NCI-H1694 treated with DMSO at 0.1 percent for 48 hours (cell line): ENCODE results near the gene DNAJA4.
"Not testable (repeated sequence)": the region's sequence is repeated elsewhere in the genome, so short reads cannot be mapped to it uniquely, and the experiment has no call there.

Experiments
- DNase-seq: peaks from one replicate; lab custom pipeline; 2025; lab: John Stamatoyannopoulos, UW

The DNAJA4 gene

DNA sequence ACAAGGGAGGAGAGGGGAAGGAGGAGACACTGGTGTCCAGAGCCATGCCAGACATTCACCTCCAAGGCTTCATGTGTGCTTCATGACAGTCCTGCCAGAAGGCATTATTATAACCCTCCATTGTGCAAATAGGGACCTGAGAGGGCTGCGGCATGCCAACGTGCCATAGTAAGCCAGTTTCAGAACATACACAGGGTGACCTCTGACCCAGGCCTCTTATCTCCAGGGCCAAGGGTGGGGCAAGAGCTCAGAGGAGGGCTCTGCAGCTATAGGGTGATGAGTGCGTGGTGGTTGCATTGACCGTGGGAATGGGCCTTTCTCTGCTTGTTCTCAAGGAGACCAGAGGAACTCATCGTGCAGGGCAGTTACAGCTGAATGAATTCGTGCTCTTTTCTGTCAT lies 20.3 kb upstream of the DNAJA4 start:
- no peak for DNase-seq

DNA sequence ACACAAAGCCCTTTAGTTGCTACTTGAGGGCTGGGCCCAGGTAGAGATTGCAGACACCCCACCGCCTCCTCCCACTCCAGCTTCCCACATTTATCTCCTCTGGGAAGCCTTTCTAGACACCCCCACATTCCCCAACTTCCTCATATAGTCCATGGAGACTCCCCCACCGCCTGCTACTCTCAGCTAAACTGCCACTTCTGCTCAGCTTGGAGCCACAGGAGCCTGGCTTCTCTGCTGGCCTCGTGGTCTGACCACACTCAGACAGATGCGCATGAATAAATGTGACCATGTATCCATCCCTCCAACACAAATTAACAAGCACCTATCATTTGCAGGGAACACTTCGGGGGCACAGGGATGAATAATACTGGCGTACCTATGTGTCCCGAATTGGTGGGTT lies 19.5 kb upstream of the DNAJA4 start:
- no peak for DNase-seq

DNA sequence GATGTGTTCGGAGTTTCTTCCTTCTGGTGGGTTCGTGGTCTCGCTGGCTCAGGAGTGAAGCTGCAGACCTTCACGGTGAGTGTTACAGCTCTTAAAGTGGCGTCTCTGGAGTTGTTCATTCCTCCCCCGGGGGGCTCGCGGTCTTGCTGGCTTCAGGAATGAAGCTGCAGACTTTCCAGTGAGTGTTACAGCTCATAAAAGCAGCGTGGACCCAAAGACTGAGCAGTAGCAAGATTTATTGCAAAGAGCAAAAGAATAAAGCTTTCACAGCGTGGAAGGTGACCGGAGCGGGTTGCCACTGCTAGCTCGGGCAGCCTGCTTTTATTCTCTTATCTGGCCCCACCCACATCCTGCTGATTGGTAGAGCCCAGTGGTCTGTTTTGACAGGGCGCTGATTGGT lies 19.0 kb upstream of the DNAJA4 start:
- not testable (repeated sequence) for DNase-seq

DNA sequence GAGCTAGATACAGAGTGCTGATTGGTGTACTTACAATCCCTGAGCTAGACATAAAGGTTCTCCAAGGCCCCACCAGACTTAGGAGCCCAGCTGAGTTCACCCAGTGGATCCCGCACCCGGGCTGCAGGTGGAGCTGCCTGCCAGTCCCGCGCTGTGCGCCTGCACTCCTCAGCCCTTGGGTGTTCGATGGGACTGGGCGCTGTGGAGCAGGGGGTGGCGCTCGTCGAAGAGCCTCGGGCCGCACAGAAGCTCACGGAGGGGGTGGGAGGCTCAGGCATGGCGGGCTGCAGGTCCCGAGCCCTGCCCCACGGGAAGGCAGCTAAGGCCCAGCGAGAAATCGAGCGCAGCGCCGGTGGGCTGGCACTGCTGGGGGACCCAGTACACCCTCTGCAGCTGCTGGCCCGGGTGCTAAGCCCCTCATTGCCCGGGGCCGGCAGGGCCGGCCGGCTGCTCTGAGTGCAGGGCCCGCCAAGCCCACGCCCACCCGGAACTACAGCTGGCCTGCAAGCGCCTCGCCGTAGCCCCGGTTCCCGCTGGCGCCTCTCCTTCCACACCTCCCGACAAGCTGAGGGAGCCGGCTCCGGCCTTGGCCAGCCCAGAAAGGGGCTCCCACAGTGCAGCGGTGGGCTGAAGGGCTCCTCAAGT lies 18.3 kb upstream of the DNAJA4 start:
- DNase-seq = not testable (repeated sequence)

DNA sequence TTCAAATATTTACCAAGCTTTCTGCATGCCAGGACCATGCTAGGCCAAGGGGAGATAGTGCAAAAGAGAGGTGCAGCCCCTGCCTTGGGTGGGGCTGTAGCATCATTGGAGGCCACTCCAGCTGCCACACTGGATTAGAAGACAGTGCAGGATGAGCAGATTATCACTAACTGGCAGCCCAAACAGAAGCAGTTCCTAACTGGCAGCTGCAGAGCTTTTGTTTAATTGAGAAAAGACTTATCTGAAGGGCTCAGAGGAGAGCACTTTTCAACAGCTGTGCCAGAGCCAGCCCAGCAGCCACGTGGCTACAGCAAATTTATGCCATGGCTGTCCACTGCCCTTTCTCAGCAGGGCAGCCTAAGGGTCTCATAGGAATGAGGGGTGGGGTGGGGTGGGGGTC lies 16.5 kb upstream of the DNAJA4 start:
- DNase-seq = no peak

DNA sequence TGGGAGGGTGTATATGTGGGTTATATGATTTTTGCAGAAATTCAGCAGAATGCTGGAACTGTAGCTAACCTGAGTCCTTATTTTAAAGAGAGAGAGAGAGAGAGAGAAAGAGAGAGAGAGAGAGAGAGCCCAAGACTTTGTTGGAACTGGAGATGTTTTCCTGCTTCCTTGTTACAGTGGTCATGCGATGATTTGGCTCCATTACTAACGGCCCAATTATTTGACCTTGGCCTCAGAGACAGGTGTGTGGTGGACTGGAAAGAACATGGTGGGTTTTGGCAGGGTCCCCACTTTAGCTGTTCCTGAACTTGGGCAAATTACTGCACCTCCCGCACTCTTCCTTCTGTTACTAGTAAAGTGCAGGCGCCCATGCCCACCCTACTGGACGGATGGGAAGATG lies 15.2 kb upstream of the DNAJA4 start:
- no peak for DNase-seq

DNA sequence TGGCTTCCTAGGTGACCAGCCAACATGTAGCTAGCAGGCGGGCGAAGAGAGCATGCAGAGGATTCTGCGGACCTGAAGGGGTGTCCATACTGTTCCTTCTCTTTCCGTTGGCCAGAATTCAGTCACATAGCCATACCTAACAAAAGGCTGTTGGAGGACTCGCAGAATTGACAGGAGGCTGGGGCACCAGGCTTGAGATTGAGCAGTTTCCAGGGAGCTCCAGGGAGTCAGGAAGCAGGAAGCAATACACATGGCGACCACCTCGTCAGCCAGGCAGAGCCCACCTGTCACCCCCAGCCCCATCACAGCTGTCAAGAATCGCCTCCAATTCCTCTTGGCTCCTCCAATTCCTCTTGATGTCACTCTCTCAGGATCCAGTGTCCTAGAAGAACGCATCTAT lies 13.2 kb upstream of the DNAJA4 start:
- DNase-seq = no peak

DNA sequence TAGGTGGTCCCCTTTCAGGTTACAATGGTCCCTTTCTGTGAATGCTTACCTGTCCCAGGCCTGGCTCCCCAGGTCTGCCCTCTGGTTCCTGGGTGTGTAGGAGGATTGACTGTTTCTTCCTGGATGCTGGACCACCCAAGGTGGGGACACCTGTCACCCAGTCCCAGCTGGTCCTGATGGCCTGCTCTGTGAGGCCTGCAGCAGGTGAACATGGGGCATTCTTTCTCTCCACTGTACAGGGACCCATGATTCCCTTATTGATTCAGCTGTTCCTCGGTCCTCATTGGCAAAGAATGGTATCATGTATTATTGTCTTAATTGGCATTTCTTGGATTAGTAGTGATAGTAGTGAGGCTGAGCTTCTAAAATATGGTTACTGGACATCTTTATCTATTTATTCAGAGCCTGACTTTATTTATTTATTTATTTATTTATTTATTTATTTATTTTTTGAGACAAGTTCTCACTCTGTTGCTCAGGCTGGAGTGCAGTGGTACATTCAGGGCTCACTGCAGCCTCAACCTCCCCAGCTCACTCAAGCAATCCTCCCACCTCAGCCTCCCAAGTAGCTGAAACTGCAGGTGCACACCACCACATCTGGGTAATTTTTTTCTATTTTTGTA lies 8.8 kb upstream of the DNAJA4 start:
- DNase-seq = no peak

DNA sequence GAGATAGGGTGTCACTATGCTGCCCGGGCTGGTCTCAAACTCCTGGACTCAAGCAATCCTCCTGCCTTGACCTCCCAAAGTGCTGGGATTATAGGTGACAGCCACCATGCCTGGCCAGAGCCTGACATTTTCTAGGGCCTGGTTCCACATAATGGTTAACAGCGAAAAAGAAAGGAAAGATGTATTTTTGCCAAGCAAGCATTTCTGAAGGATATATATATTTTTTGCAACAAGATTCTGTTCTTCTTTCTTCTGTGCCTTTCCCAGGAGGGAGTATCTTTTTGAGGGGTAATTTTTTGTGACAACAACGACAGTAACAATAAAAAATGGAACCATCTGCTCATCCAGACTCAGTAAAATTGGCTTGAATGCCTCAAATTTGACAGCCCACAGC lies 8.3 kb upstream of the DNAJA4 start:
- DNase-seq = no peak

DNA sequence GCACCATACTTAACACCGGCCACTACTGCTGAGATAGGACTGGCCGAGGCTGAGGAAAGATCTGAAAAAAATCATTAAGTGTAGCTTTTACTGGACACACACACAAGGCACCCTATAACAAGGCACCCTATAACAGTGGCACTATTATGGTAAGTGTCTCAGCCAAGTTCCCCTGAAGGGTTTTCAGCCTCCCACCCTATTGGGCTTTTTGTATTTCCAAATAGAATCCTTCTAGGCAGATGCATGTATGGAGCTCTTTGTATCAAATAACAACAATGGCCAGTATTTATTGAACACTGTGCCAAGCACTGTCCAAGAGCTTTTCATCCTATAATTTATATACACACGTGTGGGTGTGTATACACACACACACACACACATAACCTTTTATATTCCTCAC lies 6.7 kb upstream of the DNAJA4 start:
- DNase-seq = no peak

DNA sequence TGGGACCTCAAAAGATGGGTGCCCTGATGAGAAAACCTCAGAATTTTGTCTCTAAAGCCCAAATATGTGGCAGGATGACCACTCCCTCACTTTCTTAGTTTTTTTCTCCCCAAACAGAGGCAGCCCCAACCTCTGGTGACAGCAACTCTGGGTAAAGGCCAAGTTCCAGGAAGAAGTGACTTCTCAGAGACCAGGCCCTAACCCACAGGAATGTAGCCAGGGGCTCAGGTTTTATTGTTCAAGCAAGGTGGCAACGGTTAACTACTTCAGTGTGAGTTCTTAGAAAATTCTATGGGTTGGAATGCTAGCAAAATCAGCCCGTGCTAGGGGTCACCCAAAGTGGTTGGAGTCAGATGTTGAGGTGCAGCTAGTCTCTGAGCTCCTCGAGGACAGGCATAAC lies 5.1 kb upstream of the DNAJA4 start:
- no peak for DNase-seq

DNA sequence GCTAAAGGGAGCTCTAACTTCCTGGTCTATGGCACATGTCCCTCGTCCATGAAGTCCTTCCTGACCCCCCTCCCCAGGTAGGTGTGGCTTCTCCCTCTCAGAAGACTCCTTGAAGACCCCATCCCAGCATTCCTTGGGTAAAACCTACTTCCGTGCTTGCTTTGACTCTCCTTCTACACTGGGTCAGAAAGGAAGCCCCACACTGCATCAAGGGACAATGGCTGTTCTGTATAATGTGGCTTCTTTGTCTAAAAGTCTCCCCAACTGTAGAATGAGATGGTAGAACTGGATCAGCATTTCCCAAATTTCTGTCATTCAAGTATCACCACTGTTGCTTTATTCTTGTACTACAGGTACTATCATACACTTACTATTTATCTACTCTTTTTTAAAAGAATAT lies 3.9 kb upstream of the DNAJA4 start:
- DNase-seq = no peak

DNA sequence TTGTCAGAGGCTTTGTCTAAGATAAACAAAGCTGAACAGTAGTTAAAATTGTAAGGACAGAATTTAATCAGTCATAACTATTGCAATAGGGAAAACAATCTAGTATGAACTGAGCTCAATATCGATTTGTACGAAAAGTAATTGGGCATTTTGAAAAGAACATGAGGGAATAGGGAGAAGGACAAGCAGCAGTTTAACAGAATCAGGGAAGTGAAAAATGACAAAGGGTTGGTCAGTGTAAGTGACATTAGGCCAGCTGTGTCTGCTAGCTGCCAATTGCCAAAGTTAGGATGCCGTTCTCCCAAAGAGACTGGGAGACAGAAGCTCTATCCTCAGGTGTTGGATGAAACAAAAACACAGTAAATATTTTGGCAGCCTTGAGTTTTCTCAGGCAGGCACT lies 3.3 kb upstream of the DNAJA4 start:
- DNase-seq = no peak

DNA sequence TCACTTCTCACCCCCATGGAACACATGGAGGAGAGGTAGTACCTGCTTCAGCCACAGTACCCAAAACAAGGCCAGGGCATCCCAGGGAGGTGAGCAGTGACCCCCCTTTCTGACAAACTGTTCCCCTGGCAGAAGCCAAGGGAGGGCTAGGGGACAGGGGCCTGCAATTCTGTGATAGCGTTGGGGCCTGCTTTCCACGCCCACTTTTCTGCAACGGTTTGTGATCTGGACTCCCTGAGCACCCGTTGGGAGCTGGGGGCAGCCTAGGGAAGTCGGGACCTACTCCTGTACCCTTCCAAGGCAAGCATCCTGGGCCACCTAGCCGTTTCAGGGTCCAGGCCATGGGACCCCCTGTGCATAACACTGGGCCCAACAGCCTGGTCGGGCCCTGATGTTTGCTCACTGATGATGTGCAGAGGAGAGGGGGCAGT lies 996 bp upstream of the DNAJA4 start:
- no peak for DNase-seq

DNA sequence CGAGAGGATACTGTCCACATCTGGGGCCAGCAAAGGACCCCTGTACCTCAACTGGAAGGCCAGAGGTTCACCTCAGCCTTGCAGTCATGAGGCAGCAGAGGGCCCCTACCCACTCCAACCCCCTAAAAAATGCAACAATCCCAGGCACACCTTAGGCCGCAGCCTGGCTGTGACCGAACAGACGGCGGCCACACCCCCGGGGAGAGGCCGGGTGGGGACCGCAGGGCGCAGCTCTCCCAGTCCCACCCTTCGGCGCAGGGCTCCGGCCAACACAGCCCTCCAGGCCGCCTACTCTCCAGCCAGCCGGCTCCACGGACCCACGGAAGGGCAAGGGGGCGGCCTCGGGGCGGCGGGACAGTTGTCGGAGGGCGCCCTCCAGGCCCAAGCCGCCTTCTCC lies 457 bp upstream of the DNAJA4 start:
- no peak for DNase-seq

DNA sequence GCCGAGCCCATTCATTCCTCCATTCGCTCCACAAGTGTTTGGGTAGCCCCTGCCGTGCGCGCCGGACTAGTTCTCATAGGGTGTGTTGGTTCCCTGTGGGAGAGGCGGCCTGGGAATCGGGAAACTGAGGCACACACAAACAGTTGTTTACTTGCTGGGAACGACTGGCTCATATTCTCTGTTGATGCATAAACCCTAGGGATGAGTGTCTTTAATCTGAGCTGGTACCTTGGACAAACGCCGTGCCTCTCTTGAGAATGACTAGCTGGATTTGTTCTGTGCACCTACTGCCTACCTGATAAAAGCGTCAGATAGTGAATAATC lies 737 bp downstream of the DNAJA4 start:
- no peak for DNase-seq

DNA sequence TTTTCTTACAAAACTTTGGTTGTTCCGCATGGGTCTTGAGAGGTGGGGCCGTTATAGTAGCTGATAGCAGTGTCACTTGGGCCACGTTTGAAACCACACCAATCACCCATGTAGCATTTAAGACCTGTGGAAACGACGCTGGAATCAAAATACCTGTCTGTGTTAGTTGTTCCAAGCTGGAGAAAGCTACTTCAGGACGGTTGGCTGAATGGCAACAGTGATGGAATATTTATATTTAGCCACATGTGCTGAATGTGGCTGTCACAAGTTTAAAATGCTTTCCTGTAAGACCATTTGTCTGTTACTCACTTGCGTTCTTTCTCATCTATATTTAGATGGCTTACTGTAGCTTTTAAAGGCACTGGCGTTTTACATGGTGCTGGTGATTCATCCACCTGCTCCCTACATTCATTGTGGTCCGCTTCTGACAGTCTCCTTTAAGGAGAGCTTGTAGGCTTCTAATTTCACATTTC lies 1.4 kb downstream of the DNAJA4 start:
- no peak for DNase-seq

DNA sequence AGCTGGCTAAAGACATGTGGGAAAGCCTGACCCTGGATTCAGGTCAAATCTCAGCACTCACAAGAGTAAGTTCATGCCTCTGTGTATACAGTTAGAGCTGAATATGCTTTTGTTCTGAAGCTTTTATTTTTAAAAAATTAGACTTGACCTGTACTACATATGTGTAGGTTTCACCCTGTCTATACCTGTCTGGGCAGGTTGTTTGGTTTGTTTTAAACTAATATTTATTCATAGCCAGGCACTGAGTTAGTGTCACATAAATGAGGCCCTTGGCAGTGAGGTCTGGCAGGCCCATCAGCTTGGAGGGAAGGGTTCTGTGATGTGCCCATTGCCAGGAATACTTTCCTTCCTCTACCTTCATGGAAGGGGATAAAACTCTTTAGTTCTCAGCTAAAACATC lies 1.9 kb downstream of the DNAJA4 start:
- no peak for DNase-seq

DNA sequence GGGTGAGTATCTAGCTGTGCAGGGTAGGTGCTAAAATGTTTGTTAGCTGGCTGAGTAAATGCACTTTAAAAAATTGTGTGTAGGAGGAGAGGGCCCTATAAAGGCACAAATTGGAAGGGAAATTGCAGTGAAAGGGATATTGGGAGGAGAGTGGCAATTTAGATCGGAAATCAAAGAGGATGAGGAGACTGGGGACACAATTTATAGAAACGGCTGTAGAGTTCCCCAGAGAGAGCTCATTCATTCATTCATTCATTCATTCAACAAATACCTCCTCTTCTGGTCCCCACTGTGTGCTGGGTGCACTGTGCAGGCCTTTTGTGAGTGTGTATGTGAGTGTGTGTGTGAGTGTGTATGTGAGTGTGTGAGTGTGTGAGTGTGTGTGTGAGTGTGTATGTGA lies 2.4 kb downstream of the DNAJA4 start:
- DNase-seq = no peak

DNA sequence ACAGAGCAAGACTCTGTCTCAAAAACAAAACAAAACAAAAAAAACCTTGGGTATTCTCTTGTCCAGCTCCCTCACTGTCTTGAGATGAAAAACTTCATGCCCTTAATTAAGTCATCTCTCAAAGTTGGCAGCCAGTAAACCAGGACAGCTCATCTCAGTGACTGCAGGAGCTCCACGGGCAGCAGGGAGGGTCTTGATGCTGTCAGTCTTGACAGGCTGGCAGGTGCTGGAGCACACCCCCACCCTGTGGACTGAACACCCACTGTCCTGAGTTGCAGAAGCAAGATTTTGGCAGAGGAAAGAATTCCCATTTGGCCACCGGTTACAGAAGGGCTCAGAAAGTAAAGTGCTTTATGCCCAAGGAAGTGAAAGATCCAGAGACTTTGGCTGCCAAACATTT lies 8.0 kb downstream of the DNAJA4 start:
- no peak for DNase-seq

DNA sequence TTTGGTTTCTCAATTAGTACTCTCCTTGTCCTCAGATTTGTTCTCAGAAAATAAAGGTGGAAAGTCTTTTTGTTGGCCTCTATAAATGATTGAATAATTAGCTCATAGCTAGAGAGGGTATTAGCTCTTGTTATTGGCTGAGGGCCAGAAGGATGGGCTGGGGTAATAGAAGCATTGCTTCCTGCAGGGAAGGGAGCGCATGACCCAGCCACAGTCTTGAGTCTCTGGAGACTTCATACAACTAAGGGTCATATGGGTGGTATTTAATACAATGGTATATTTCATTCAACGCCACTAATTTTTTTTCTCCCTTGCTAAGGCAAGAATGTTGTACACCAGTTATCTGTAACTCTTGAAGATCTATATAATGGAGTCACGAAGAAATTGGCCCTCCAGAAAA lies 8.4 kb downstream of the DNAJA4 start:
- DNase-seq = no peak

DNA sequence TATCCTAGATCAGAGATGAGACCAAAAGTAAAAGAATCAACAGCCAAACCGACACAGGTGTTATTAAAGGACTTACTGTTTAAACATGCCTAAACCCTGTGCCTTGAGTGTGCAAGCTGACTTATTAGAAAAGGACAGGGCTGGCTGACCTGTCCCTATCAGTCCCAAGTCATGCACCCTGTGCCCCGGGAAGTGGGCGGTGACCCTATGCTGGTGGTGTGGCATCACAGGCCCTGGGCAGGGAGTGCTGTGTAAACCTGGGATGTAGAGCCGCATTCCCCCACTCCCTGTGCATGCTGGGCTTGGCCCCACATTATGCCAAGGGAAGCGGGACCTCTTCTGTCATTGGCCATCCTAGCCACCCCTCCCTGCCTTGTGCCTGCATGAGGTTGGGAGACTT lies 10.6 kb downstream of the DNAJA4 start:
- DNase-seq = no peak

DNA sequence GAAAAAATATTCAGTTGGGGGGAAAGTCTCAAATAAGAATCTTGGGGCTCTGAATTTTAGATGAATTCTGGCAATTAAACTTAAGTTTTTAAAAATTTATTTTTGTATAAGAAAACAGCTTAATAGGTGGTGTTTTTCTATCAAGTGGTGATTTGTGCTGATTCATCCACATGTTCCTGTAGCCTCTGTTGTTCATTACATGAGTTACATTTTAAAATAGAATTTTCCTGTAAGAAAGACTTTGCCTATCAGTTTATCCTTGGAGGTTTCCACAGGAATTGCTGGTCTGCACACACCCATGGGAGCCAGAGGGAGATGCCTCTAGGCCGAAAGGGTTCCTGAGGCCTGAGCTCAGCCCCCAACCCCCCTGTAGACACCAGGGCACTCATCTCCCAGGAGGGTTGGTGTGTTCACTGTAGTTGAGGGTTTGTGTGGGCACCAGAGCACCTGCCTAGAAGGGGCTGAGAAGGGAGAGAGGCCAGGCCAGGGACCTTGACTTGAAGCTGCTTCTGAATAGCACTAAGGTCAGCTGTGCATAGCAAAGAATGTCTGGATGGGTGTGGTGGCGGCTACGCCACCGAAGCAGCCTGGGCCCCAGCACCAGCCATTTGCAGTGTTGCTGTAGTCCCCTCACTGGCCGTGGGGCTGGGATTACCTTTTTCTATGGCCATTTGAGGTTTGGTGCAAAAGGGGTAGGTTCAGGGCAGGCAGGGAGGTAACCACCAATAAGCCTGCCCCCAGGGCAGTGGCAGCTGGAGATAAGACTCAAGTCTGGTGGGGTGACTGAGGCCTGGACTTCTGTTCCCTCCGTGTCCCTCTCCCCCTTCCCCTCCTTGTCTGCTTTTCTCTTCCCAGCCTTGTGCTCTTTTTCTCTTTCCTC lies 11.9 kb downstream of the DNAJA4 start:
- DNase-seq = no peak
